Measurements from ENCODE around the gene MAP2K7.

Gene MAP2K7

DNA sequence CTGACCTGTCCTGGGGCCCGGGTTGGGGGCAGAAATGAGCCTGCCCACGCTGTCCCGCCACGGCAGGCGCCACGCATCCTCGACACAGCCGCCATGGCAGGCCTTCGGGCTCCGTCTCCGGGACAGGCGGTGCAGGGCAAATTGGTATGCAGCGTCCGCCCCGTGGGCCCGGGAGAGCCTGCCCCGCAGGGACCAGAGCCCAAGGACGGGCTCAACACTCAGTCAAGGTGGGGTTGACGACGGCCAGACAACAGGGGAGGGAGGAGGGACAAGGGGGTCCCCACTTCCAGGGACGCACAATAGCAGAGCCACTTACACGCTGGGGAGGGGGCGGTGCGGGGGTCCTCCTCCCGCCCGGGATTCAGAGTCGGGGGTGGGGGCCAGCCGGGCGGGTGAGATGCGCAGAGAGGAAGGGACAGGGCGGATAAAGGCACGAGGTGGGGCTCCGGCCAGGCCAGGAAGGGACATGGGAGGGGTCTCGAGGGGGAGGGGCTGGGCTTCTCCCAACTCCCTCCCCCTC is 21.0 kb downstream of the MAP2K7 start:
- H3K4me3 ChIP-seq (ENCODE audit: low read depth, low read length), result peak overlapping the region; percentile 15
- in situ Hi-C loops (cut with HindIII; ENCODE audit: low pct_ligation_motif_present, low sequenced_read_pairs), result no loop called here
- TF ChIP-seq CTCF (IDR thresholded peaks at IDR 0.05; ENCODE audit: low read depth, low read length, missing control alignments), result no peak
- H3K36me3 ChIP-seq (replicated peaks), result peaks cover 10% of the 10 kb centered on the region
- no peak for DNase-seq
- no peak overlapping the region for H3K27ac ChIP-seq
- H3K27me3 ChIP-seq (replicated peaks), result no peaks in the 10 kb centered on the region

- peak; percentile 63 for DNase-seq
- Histone ChIP-seq H3K27ac (no peak overlapping the region), H3K4me3 (ENCODE audit: low read depth, low read length) (peak overlapping the region; percentile 17), H3K36me3 (replicated peaks) (peaks cover 10% of the 10 kb centered on the region), H3K27me3 (replicated peaks) (no peaks in the 10 kb centered on the region)
- TF ChIP-seq CTCF (IDR thresholded peaks at IDR 0.05; ENCODE audit: low read depth, low read length, missing control alignments), result peak; percentile 81
- in situ Hi-C loops (cut with HindIII; ENCODE audit: low pct_ligation_motif_present, low sequenced_read_pairs), result no loop called here
These were observed 21.6 kb downstream of the MAP2K7 start for GRCh38 chr19:7925171-7925851.

DNA sequence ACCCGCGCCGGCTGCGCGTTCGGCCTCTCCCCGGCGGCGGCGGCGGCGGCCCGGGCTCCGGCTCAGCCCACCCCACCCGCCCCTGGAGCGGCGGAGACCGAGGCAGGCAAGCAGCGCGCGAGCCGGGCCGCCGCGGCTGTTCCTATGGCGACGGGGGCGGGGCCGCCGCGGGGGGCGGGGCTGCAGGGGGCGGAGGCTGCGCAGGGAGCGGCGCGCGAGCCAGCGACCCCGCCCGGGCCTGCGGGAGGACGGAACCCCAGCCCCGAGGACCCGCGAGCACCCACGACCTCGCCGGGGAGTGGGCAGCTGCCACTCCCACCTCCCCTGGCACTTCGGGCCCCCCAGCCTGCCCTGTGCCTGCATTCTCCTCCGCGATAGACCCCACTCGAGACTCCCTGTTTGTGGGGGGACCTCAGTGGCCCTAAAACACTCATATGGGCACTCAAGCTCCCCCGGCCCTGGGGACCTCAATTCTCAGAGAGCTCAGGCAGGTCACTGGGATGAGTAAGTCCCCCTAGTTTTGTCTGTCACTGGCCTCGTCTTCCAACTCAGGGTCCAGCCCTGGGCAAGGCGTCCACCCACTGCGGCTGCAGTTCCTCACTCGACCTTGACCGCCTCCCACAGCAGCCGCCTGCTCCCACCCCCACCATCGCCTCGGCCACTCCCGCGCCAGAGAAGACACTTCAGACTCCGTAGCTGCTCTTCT is 22.5 kb downstream of the MAP2K7 start, which contains the start of gene CTXN1:
Gene CTXN1 (minus strand): TSS at position 115 of the 706 bp plus-strand sequence. CDS start 597 bp downstream, outside the sequence.
- no peak within 1 kb of the TSS for H3K27ac ChIP-seq
- no peaks in the 10 kb centered on the region for H3K27me3 ChIP-seq (replicated peaks)
- no peak for DNase-seq
- H3K36me3 ChIP-seq (replicated peaks), result peaks cover 14% of the 10 kb centered on the region
- in situ Hi-C loops (cut with HindIII; ENCODE audit: low pct_ligation_motif_present, low sequenced_read_pairs), result no loop called here
- TF ChIP-seq CTCF (IDR thresholded peaks at IDR 0.05; ENCODE audit: low read depth, low read length, missing control alignments), result peak; percentile 5
- H3K4me3 ChIP-seq (ENCODE audit: low read depth, low read length), result peak within 1 kb of the TSS; percentile 50

DNA sequence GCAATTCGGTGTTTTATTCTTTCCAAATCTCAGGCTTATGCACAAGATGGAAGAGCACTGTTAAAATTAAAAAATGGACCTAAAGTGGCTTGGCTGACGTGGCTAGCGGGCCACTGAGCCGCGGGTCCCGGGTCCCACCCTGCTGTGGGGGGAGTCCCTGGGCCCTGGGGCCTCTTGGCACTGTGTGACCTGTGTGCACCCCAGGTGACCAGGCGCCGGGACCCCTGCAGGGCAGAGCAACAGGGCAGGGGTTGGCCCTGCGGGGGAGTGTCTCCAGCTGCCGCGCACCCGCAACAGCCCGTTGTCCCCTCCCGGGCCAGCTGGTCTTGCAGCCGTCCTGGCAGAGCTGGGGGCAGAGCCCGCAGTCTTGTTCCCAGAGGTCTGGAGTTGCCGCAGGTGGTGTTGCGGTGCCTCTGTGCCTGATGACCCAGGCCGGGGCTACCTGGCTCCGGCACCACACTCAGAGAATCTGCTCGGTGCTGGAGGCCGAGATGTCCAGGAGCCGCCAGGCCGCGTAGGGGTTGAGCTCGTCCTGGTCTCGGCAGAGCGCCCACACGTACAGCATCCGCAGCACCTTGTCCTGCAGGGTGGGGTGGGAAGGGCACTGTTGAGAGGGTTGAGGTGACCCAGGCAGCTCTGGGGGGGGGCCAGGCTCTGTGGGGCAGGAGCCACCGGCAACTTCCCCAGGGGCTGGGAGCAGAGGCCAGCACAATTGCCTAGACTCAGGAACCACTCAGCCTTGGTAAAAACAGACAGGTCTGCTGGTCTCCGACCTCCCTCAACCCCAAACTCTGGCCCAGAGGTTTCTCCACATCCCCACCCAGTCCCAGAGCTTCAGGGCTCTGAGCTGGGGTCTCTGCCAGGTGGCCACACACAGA is 23.3 kb downstream of the MAP2K7 start:
- Histone ChIP-seq H3K36me3 (replicated peaks) (peaks cover 21% of the 10 kb centered on the region), H3K27me3 (replicated peaks) (no peaks in the 10 kb centered on the region), H3K4me3 (ENCODE audit: low read depth, low read length) (no peak overlapping the region), H3K27ac (no peak overlapping the region)
- DNase-seq, result no peak
- no peak for TF ChIP-seq CTCF (IDR thresholded peaks at IDR 0.05; ENCODE audit: low read depth, low read length, missing control alignments)
- in situ Hi-C loops (cut with HindIII; ENCODE audit: low pct_ligation_motif_present, low sequenced_read_pairs), result no loop called here

DNA sequence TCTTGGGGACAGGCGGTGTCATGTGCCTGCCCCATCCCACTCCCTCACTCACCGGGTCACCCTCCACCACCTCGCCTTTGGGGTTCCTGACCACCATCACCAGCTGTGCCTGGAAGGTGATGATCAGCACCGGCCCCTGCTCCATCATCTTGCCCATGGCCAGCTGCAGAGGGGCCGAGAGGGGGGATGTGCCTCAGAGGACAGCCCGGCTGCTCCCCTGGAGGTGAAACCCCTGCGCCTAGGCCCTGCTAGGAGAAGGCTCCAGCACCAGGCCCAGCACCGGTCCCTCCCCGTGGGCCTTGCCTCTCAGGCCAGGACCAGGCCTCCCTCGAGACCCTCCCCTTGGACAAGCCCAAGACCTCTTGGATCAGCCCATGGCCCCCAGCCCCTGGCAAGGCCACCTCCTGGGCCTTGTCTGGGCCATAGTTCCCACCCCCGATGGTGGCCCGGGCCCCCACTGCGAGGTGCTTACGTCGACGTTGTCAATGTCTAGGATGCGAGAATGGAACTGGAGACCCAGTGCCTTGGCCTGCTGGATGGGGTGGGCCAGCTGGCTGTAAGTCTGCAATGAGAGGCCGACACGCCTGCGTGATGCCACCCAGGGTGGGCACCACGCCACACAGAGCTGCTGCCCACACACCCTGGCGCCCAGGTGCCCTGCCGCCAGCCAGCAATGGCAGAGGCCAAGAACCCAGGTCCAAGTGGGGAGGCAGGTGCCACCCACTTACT is 24.1 kb downstream of the MAP2K7 start:
- DNase-seq, result no peak
- no peaks in the 10 kb centered on the region for H3K27me3 ChIP-seq (replicated peaks)
- no peak overlapping the region for H3K4me3 ChIP-seq (ENCODE audit: low read depth, low read length)
- peak overlapping the region; percentile 87 for H3K27ac ChIP-seq
- H3K36me3 ChIP-seq (replicated peaks), result peaks cover 25% of the 10 kb centered on the region
- no peak for TF ChIP-seq CTCF (IDR thresholded peaks at IDR 0.05; ENCODE audit: low read depth, low read length, missing control alignments)
- in situ Hi-C loops (cut with HindIII; ENCODE audit: low pct_ligation_motif_present, low sequenced_read_pairs), result no loop called here

Data from brain microvascular endothelial cell (primary cell).